ENCODE data around the gene ACCSL.

Gene ACCSL

GRCh38 chr11:44017443-44018126 is 30.2 kb upstream of the ACCSL start:
- DNase-seq (ENCODE audit: extremely low read depth in 1 of 2, low read depth in 1 of 2): no peak

- no peak for DNase-seq (ENCODE audit: extremely low read depth in 1 of 2, low read depth in 1 of 2)
These were observed 29.7 kb upstream of the ACCSL start for GRCh38 chr11:44018127-44018521.

- no peak for DNase-seq (ENCODE audit: extremely low read depth in 1 of 2, low read depth in 1 of 2)
These were observed 29.0 kb upstream of the ACCSL start for GRCh38 chr11:44018829-44019228.

GRCh38 chr11:44024977-44025376 is 22.8 kb upstream of the ACCSL start:
- no peak for DNase-seq (ENCODE audit: extremely low read depth in 1 of 2, low read depth in 1 of 2)

GRCh38 chr11:44025727-44026126 is 22.1 kb upstream of the ACCSL start:
- DNase-seq (ENCODE audit: extremely low read depth in 1 of 2, low read depth in 1 of 2): no peak

GRCh38 chr11:44028401-44028800 is 19.4 kb upstream of the ACCSL start:
- no peak for DNase-seq (ENCODE audit: extremely low read depth in 1 of 2, low read depth in 1 of 2)

GRCh38 chr11:44028816-44029506 is 18.8 kb upstream of the ACCSL start:
- DNase-seq (ENCODE audit: extremely low read depth in 1 of 2, low read depth in 1 of 2): no peak

GRCh38 chr11:44029507-44029845 is 18.3 kb upstream of the ACCSL start:
- DNase-seq (ENCODE audit: extremely low read depth in 1 of 2, low read depth in 1 of 2): no peak

GRCh38 chr11:44029977-44030911 is 17.5 kb upstream of the ACCSL start:
- no peak for DNase-seq (ENCODE audit: extremely low read depth in 1 of 2, low read depth in 1 of 2)

GRCh38 chr11:44030996-44031395 is 16.8 kb upstream of the ACCSL start:
- no peak for DNase-seq (ENCODE audit: extremely low read depth in 1 of 2, low read depth in 1 of 2)

GRCh38 chr11:44031549-44031948 is 16.2 kb upstream of the ACCSL start:
- no peak for DNase-seq (ENCODE audit: extremely low read depth in 1 of 2, low read depth in 1 of 2)

- DNase-seq (ENCODE audit: extremely low read depth in 1 of 2, low read depth in 1 of 2): no peak
These were observed 15.3 kb upstream of the ACCSL start for GRCh38 chr11:44032299-44033085.

- no peak for DNase-seq (ENCODE audit: extremely low read depth in 1 of 2, low read depth in 1 of 2)
These were observed 14.3 kb upstream of the ACCSL start for GRCh38 chr11:44033411-44033850.

GRCh38 chr11:44033856-44034255 is 13.9 kb upstream of the ACCSL start:
- no peak for DNase-seq (ENCODE audit: extremely low read depth in 1 of 2, low read depth in 1 of 2)

GRCh38 chr11:44034639-44035038 is 13.1 kb upstream of the ACCSL start:
- DNase-seq (ENCODE audit: extremely low read depth in 1 of 2, low read depth in 1 of 2): no peak

- DNase-seq (ENCODE audit: extremely low read depth in 1 of 2, low read depth in 1 of 2): no peak
These were observed 10.7 kb upstream of the ACCSL start for GRCh38 chr11:44036811-44037657.

- DNase-seq (ENCODE audit: extremely low read depth in 1 of 2, low read depth in 1 of 2): no peak
These were observed 10.2 kb upstream of the ACCSL start for GRCh38 chr11:44037658-44037998.

- no peak for DNase-seq (ENCODE audit: extremely low read depth in 1 of 2, low read depth in 1 of 2)
These were observed 4.6 kb upstream of the ACCSL start for GRCh38 chr11:44043157-44043556.

GRCh38 chr11:44046182-44046581 is 1.6 kb upstream of the ACCSL start:
- DNase-seq (ENCODE audit: extremely low read depth in 1 of 2, low read depth in 1 of 2): no peak

GRCh38 chr11:44047298-44047697 is 483 bp upstream of the ACCSL start:
- no peak for DNase-seq (ENCODE audit: extremely low read depth in 1 of 2, low read depth in 1 of 2)
